GM19239 (cell line): ENCODE measurements around the gene MEGF6.
"Not testable (repeated sequence)": the region's sequence is repeated elsewhere in the genome, so short reads cannot be mapped to it uniquely, and the experiment has no call there.

Source experiments
- DNase-seq: peaks from one replicate; pipeline ENCODE4 v3.0.0; 2011; ENCODE audit warnings: low spot score; ENCODE audit not compliant: insufficient read length
- FAIRE-seq: peaks from 2 replicates; lab custom pipeline; 2011; peaks lifted over from hg19 to GRCh38; lab: Jason Lieb, UNC

Gene MEGF6

GRCh38 chr1:3597599-3597964 lies 13.7 kb downstream of the MEGF6 start:
- DNase-seq, result no peak
- no peak for FAIRE-seq

GRCh38 chr1:3596663-3597598 lies 14.4 kb downstream of the MEGF6 start:
- FAIRE-seq (no peak), DNase-seq (no peak)

GRCh38 chr1:3595949-3596348 lies 15.4 kb downstream of the MEGF6 start:
- no peak for DNase-seq
- FAIRE-seq, result no peak

- DNase-seq, result no peak
- FAIRE-seq, result no peak
Measured at GRCh38 chr1:3594706-3595377, 16.5 kb downstream of the MEGF6 start.

GRCh38 chr1:3593745-3594144 lies 17.6 kb downstream of the MEGF6 start:
- no peak for FAIRE-seq
- no peak for DNase-seq

- DNase-seq, result no peak
- FAIRE-seq, result no peak
Measured at GRCh38 chr1:3593334-3593733, 18.0 kb downstream of the MEGF6 start.

GRCh38 chr1:3590951-3591865 lies 20.1 kb downstream of the MEGF6 start:
- DNase-seq, result no peak
- FAIRE-seq, result no peak

GRCh38 chr1:3590139-3590763 lies 21.1 kb downstream of the MEGF6 start:
- FAIRE-seq, result no peak
- no peak for DNase-seq

- DNase-seq, result no peak
- no peak for FAIRE-seq
Measured at GRCh38 chr1:3588395-3588794, 22.9 kb downstream of the MEGF6 start.

- DNase-seq, result no peak
- FAIRE-seq, result no peak
Measured at GRCh38 chr1:3586986-3587759, 24.1 kb downstream of the MEGF6 start.

- no peak for FAIRE-seq
- no peak for DNase-seq
Measured at GRCh38 chr1:3585940-3586568, 25.3 kb downstream of the MEGF6 start.

GRCh38 chr1:3585353-3585868 lies 25.9 kb downstream of the MEGF6 start:
- DNase-seq, result not testable (repeated sequence)
- peak; percentile 23 for FAIRE-seq

- DNase-seq, result no peak
- no peak for FAIRE-seq
Measured at GRCh38 chr1:3584915-3585314, 26.4 kb downstream of the MEGF6 start.

GRCh38 chr1:3583751-3584150 lies 27.6 kb downstream of the MEGF6 start:
- not testable (repeated sequence) for FAIRE-seq

GRCh38 chr1:3581296-3582036 lies 29.8 kb downstream of the MEGF6 start:
- FAIRE-seq (no peak), DNase-seq (no peak)

More at GRCh38 chr1:3583751-3584150, 27.6 kb downstream of the MEGF6 start:
- DNase-seq, result not testable (repeated sequence)

- no peak for DNase-seq
- FAIRE-seq, result no peak
Measured at GRCh38 chr1:3580231-3580630, 31.1 kb downstream of the MEGF6 start.

- FAIRE-seq (no peak), DNase-seq (no peak)
Measured at GRCh38 chr1:3579626-3580025, 31.7 kb downstream of the MEGF6 start.

GRCh38 chr1:3578906-3579305 lies 32.4 kb downstream of the MEGF6 start:
- DNase-seq (no peak), FAIRE-seq (no peak)
